Amniotic stem cell (primary cell): ENCODE results near the gene NMU.
"Not testable (repeated sequence)": the region's sequence is repeated elsewhere in the genome, so short reads cannot be mapped to it uniquely, and the experiment has no call there.

ENCODE experiments used
- DNase-seq: peaks from one replicate; lab custom pipeline; 2025; lab: John Stamatoyannopoulos, UW

Gene NMU

GRCh38 chr4:55635741-55636655 lies at the start of gene NMU:
Gene NMU, minus strand, starts transcription at chr4:55636298. Its CDS starts 106 bp downstream, at chr4:55636192.
- no peak for DNase-seq

DNA sequence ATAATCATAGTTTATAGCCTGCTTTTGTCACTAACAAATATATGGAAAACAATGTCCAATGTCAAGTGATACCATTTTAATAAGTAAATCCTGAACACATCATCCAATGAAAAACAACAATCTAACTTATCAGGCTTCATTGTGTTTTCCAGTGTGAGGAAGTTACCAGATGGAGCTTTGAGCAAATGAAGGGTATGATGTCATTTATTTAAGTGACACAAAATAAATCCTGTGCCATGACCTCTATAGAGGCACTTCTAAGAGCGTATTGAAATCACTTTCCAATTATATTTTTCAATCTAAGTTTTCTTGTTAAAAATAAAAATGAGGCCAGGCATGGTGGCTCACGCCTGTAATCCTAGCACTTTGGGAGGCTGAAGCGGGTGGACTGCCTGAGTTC lies 48.2 kb upstream of the NMU start:
- DNase-seq: no peak

- DNase-seq: not testable (repeated sequence)
Measured at GRCh38 chr4:55682797-55683196, 46.7 kb upstream of the NMU start.

DNA sequence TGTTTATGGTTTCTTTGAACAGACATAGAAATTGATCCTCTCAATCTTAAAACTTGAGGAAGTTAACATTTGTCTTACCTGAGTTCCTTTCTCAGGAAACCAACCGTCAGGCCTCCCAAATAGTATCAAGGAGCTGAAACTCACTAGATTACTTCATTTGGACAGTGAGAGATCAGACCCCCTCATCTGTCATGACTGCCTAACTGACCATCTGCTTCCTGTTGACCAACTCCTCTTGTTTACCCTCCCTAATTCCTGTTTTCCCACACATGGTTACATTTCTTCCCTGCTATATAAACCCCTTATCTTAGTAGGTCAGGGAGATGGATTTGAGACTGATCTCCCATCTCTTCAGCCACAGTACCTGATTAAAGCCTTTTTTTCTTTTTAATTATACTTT lies 46.2 kb upstream of the NMU start:
- DNase-seq: no peak

GRCh38 chr4:55681430-55681829 lies 45.3 kb upstream of the NMU start:
- no peak for DNase-seq

DNA sequence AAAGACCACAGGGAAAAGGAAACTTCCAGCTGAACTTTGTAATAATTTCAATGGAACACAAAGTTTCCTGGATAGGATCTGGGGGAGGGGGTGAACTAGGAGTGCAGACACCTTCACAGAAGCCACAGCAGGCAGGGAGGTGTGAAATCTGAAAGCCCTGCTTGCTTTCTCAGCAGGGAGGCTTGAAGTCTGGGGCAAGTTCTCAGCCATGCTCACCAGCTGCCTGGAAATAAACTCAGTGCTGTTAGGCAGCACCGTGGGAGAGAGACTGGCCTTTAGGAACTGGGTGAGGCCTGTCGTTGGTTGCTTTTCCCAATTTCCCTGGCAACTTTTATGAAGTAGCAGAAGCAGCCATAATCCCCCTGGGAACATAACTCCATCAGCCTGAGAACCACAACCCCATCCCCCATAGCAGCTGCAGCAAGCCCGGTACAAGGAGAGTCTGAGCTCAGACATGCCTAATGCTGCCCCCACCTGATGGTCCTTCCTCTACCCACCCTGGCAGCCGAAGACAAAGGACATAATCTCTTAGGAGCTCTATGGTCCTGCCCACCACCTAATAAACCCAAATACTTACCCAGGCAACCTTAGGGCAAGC lies 39.2 kb upstream of the NMU start:
- no peak for DNase-seq

DNA sequence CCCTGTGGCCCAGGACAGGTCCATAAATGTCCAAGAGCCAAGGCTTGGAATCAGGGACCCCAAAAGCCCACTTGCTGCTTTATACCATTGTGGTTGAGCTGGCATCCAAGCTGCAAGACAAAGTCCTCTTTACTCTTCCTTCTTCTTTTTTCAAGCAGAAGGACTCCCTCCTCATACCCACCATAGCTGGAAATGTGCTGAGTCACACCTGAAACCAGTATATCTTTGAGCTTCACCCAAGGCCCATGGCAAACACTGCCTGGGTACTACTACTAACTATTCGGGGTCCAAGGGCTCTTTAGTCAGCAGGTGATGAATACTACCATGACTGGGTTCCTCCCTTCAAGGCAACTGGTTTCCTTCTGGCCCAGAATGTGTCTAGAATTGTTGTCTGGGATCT lies 37.3 kb upstream of the NMU start:
- no peak for DNase-seq

- DNase-seq: no peak
Measured at GRCh38 chr4:55671667-55672066, 35.6 kb upstream of the NMU start.

DNA sequence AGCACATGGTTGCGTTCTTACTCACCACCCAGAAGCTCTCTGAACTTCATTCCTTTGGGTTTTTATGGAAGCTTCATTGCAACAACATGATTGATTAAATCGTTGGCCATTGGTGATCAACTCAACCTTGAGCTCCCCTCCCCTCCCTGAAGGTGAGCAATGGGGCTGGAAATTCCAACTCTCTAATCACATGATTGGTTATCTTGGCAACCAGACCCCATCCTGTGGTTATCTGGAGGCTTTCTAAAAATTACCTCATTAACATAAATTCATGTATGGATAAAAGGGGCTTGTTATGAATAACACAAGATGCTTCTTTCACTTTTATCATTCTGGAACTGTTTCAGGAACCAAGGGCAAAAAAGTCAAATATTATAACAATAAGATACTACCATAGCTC lies 34.6 kb upstream of the NMU start:
- DNase-seq: no peak

DNA sequence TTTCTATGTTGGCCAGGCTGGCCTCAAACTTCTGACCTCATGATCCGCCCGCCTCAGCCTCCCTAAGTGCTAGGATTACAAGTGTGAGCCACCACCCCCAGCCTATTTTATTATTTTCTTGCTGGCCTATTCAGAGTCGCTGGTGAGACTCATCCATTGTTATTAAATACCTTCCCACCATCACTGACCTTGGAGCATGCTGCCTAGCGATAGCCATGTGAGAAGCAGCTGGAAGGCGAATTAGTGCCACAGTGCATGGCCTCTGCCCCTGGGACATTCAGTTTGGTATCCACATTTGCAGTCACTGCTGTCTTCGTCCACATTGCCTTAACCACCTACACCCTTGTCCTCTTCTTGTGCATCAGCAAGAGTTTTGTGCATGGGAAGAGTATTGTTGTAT lies 32.4 kb upstream of the NMU start:
- DNase-seq: no peak

- DNase-seq: no peak
Measured at GRCh38 chr4:55666535-55666934, 30.4 kb upstream of the NMU start.

DNA sequence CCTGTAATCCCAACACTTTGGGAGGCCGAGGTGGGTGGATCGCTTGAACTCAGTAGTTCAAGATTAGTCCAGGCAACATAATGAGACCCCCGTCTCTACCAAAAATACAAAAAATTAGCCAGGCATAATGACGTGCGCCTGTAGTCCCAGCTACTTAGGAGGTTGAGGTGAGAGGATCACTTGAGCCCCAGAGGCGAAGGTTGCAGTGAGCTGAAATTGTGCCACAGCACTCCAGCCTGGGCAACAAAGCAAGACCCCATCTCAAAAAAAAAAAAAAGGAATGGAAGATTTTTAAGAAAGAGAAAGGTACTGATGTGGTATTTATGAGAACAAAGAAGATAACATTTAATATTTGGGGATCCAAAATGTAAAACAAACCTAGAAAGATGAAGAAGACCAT lies 27.0 kb upstream of the NMU start:
- DNase-seq: no peak

DNA sequence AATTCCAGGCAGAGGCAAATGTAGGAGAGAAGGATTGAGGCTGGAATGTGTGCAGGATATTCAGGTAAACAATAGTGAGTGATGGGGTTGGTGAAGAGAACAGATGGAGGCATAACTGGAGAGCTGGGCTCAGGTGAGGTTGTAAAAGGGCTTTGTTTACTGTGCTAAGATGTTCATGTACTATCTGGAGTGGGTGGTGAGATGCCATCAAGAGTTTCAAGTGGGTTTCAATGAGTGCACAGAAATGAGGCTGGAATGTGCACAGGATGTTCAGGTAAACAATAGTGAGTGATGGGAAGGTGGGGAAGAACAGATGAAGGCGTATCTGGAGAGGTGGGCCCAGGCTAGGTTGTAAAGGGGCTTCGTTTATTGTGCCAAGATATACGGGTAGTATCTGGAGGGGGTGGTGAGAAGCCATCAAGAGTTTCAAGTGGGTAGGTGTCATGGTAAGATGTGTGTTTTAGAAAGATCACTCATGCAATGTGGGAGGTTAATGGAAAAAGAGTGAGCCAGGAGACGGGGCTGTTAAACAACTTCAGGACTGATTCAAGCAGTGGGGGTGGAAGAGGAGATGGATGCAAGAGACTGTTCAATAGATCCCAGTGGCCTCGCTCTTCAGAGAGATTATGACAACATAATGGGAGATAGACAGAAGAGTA lies 25.4 kb upstream of the NMU start:
- no peak for DNase-seq

- DNase-seq: no peak
Measured at GRCh38 chr4:55658657-55659056, 22.6 kb upstream of the NMU start.

GRCh38 chr4:55654131-55654530 lies 18.0 kb upstream of the NMU start:
- DNase-seq: no peak

DNA sequence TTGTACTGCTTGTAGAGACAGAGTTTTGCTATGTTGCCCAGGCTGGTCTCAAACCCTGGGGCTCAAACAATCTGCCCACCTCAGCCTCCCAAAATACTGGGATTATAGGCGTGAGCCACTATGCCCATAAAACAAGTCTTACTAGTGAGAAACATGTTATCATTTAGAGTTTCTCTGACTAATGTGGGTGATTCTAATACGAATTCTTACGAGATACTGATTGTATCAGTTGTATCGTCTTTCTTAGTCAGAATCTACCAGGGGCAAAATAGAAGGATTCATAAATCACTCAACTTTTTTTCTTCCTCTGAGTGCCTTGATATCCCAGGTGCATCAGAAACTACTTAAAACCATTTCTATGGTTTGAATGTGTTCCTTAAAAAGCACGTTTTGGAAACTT lies 14.4 kb upstream of the NMU start:
- no peak for DNase-seq

- DNase-seq: no peak
Measured at GRCh38 chr4:55637272-55637820, 1.2 kb upstream of the NMU start.

DNA sequence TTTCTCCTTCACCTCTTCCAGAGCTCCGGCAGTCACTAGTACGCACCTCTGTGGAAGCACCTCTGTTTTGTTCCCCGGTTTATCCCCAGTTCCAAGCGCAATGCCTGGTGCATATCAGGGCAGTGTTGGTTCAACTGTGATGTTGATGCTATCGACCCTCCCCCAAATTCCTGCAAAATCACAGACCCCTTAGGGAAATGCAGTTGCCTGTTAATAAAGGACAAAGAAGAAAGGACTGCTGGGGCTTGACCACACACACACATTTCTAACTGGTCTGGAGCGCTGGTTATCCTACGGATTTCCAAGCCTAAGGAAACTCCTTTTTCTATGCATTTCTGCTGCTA lies 530 bp upstream of the NMU start:
- no peak for DNase-seq

DNA sequence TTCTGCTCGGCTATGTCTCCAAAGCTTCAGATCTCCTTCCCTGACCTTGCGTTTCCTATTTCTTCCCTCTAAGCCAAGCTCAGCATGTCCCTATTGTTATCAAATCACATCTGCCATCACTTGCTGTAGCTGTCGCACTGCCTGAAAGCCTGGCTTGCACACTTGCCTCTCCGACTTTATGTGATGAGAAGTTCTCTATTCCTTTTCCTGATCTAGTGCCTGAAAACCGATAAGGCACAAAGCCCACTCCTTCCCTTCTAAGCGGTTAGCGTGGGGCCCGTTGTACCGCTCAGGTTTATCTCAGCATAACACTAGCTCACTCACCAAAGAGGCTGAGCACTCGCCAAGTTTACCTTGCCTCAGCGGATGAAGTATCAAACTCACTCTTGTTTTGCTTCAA lies 816 bp downstream of the NMU start:
- DNase-seq: no peak

DNA sequence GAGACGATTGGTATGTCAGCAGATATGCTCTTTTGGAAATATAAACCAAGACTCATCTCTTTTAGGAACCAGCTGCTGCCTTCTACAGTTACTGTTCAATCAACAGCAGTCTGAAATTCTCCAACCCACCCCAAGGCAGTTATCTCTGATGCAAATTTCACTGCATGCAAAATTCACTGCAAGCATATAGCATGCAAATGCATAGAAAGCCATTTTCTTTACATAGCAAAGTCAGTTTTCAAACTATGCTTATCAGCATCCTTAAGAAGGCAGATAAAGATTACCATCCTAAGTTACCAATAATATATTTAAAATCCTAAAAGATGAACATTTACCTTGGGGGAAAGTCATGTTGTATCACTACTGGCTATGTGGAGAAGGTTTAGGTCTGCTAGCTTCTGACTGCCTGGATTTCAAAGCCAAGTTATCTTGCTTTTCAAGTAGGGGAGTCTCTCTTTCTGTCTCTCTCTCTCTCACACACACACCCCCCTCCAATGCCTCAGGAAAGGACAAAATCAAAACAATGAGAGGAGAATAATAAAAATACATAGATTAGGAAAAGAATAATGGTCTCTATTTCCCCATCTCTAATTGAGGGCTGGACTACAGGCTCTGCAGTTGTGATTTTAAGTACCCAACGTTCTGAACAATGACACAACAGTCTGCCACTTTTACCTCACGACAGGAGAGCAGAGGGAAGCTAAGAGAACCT lies 1.5 kb downstream of the NMU start:
- DNase-seq: no peak

DNA sequence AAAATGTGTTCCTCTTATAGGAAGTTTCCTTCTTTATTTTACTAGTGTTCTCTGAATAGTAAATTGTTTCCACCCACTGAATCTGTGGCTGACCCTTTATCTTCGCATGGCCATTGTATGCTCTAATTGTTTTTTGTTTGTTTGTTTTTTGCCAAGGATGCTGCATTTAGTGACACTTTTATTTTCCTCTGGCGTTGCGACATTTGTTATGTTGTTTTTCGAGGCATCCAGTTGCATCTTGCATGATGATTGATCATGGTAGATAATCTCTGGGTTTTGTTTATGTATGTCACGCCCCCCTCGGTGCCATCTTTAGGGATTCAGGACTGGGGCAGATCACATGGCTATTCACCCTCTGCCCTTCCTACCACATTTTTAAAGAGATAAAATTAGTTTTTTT lies 2.2 kb downstream of the NMU start:
- DNase-seq: no peak

DNA sequence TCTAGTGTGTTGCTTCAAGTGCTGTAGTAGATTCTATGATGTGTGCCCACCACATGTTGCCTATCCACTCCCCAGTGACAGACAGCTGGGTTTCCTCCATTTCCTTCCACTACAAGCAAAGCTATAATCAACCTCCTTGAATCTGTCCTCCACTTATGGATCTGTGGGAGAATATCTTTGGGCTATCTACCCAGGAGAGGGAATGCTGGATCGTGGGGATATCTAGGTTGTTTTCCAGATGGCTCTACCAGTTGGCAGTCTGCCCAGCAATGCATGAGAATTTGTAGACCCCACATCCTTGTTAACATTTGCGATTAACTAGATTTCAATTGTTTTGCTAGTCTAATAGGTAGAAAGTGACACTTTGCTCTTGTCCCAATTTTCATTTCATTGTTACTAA lies 10.3 kb downstream of the NMU start:
- no peak for DNase-seq
